HuH-7 (cell line): ENCODE measurements around the gene NCKAP5.
"Not testable (repeated sequence)": the region's sequence is repeated elsewhere in the genome, so short reads cannot be mapped to it uniquely, and the experiment has no call there.

ENCODE experiments used
- DNase-seq: peaks from one replicate; pipeline ENCODE4 v3.0.0; 2011; ENCODE audit warnings: low spot score

Gene NCKAP5

GRCh38 chr2:132715386-132716351 is 852.6 kb downstream of the NCKAP5 start:
- DNase-seq: no peak

- DNase-seq: no peak
Measured at GRCh38 chr2:132703396-132703795, 864.9 kb downstream of the NCKAP5 start.

GRCh38 chr2:132701810-132702209 is 866.5 kb downstream of the NCKAP5 start:
- DNase-seq: no peak

GRCh38 chr2:132699802-132700201 is 868.5 kb downstream of the NCKAP5 start:
- not testable (repeated sequence) for DNase-seq

GRCh38 chr2:132698347-132698746 is 869.9 kb downstream of the NCKAP5 start:
- DNase-seq: not testable (repeated sequence)

- DNase-seq: no peak
Measured at GRCh38 chr2:132697556-132698205, 870.6 kb downstream of the NCKAP5 start.

GRCh38 chr2:132692816-132693215 is 875.4 kb downstream of the NCKAP5 start:
- no peak for DNase-seq

GRCh38 chr2:132691556-132691955 is 876.7 kb downstream of the NCKAP5 start:
- no peak for DNase-seq

GRCh38 chr2:132690664-132691303 is 877.5 kb downstream of the NCKAP5 start:
- no peak for DNase-seq

- DNase-seq: no peak
Measured at GRCh38 chr2:132681766-132682165, 886.5 kb downstream of the NCKAP5 start.

- no peak for DNase-seq
Measured at GRCh38 chr2:132680544-132680943, 887.7 kb downstream of the NCKAP5 start.

- no peak for DNase-seq
Measured at GRCh38 chr2:132678483-132678882, 889.8 kb downstream of the NCKAP5 start.

GRCh38 chr2:132677661-132678060 is 890.6 kb downstream of the NCKAP5 start:
- DNase-seq: no peak

GRCh38 chr2:132676999-132677398 is 891.3 kb downstream of the NCKAP5 start:
- no peak for DNase-seq

GRCh38 chr2:132671151-132671835 is 897.0 kb downstream of the NCKAP5 start:
- no peak for DNase-seq

- DNase-seq: peak; percentile 15
Measured at GRCh38 chr2:132670496-132671150, 897.6 kb downstream of the NCKAP5 start.

GRCh38 chr2:132669908-132670495 is 898.3 kb downstream of the NCKAP5 start, which contains the start of gene LYPD1:
LYPD1 (minus strand) TSS chr2:132670205; CDS start chr2:132669932, 273 bp downstream.
- peak; percentile 40 for DNase-seq

- DNase-seq: peak; percentile 34
Measured at GRCh38 chr2:132668987-132669907, 899.0 kb downstream of the NCKAP5 start.

- peak; percentile 54 for DNase-seq
Measured at GRCh38 chr2:132668189-132668823, 900.0 kb downstream of the NCKAP5 start.
